GM19372 (cell line): ENCODE data around the gene SNX22.
"Not testable (repeated sequence)": the region's sequence is repeated elsewhere in the genome, so short reads cannot be mapped to it uniquely, and the experiment has no call there.

Source experiments
- ATAC-seq: cut with Tn5 transposase; IDR thresholded peaks from one replicate; pipeline ENCODE4 v1.9.1; 2021; ENCODE audit warnings: mild to moderate bottlenecking, low read depth, moderate library complexity; ENCODE audit not compliant: unreplicated experiment

SNX22 gene

DNA sequence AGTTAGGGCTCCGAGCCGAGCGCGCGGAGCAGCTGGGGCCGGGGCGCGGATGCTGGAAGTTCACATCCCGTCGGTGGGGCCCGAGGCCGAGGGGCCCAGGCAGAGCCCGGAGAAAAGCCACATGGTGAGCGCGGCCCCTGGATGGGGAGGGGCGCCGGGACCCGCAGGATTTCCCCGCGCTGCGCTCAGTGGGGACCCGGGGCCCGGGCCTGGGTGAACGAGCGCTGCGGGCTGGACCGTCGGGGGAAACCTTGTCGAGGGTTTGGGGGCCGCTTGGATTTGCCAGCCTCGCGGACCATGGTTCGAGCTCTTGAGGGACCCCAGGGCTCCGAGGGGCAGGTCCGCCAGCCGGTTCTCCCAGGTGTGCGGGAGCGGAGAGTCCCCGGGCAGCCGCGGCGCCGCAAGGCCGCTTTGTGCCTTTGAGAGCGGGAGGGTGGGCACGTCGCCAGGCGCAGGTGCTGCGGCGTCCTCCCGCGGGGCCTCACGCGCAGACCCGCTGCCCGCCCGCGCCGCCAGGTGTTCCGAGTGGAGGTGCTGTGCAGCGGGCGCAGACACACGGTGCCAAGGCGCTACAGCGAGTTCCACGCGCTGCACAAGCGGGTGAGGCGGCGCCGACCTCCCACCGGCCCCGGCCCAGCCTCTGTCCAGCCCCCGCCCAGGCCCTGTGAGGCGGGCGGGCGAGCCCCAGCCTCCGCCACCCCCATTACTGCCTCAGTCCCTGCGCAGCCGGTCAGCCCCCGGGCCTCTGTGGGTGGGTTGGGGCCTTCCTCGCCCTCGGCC is at the start of gene SNX22:
TSS of gene SNX22 (plus strand) at position 5 of the 780 bp plus-strand sequence. CDS start at position 50, 45 bp downstream.
- peak; percentile 5 for ATAC-seq

DNA sequence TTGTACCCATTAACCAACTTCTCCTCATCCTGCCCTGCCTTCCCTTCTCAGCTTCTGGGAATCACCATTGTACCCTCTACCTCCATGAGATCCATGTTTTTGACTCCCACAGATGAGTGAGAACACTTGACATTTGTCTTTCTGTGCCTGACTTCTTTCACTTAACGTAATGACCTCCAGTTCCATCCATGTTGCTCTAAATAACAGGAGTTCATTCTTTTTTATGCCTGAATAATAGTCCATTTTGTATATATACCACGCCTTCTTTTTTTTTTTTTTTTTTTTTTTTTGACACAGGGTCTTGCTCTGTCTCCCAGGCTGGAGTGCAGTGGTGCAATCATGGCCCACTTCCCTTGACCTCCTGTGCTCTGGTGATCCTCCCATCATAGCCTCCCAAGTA is 49.0 kb upstream of the SNX22 start:
- no peak for ATAC-seq

DNA sequence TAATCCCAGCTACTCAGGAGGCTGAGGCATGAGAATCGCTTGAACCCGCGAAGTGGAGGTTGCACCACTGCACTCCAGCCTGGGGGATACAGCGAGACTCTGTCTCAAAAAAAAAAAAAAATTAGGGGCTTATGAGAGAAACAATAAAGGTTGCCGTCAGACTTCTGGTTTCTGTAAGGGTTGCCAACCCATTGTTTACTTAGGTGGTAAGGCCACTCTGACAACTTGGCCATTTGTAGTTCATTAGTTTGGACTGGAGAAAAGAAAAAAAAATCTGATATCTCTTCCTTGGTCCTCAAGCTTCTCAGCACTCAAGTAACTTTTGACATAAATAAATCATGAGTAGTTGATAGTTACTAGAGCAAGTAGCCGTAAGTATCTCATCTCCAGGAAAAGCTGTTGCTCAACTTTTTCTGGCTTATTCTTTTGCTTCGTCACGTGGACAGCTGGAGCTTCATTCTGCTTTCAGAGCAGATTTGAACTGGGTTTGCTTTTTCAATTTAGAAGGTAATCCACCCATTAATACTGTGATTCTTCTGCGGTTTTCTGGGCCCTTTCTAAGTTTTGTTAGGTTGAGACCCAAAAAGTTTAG is 46.3 kb upstream of the SNX22 start:
- ATAC-seq = no peak

DNA sequence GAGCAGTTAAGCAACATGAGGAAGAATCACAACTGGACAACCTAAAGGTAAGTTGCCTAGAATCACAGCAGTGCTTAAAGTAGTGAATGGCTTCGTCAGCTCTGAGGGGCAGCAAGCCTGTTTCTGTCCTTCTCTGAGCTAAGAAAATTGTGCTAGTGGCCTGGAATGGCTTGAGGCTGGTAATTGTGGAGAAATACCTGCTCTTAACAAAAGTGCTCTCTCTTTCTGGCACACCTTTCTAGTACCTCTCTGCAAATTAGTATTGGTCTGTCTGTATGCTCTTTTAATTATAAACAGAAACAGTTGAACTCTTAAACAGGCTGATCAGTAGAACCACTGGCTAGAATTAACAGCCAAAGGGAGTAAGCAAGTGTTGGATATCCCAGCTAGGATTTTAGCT is 44.2 kb upstream of the SNX22 start:
- ATAC-seq = no peak

DNA sequence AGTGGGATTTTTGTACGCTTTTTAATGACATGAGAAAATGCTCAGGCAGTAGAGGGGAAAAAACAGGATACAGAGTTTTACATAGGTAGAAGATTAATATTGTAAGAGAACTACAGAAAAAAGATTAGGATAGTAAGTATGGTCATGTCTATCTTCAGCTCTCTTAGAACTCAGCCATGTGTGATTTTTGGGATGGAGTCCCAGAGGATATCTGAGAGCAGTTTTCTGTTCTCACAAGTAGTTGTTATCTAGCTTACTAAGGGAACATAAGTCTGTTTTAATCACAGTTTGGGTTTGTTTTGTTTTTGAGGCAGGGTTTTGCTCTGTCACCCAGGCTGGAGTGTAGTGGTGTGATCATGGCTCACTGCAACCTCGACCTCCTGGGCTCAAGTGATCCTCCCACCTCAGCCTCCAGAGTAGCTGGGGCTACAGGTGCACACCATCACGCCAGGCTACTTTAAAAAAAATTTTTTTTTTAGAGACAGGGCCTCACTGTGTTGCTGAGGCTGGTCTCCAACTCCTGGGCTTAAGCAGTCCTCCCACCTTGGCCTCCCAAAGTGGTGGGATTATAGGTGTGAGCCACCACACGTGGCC is 41.3 kb upstream of the SNX22 start:
- ATAC-seq = not testable (repeated sequence)

DNA sequence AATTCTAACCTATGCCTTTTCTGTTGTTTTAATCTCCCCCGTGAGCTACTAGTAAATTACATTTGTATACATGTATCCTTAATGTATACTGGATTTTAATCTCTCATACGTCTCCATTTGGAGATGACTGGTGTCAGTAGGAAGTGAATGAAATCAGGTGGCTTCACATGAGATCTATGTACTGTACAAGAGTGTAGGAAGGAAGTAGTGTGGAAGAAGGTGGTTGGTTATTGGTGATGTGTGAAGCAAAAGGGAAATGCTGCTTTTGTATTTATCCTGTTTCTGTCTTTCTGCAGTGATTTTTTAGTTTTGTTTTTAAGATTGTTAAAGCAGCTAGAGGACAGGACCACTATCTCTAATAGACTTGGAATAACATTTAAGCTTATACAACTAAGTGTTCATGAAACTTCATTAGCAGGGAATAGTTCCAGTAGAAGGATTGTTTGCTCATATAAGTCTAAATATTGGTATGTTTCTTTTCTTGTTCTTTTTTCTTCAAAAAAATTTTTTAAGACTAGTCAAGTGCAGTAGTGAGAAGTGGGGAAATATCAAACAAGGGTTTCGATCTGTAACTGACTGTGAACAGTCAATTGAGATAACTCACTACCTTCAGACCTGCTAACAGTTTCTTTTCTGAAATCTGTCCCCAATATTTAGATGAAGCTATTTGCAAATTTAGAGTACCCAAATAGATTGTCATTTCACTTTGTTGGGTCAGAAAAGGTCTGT is 40.4 kb upstream of the SNX22 start:
- no peak for ATAC-seq

DNA sequence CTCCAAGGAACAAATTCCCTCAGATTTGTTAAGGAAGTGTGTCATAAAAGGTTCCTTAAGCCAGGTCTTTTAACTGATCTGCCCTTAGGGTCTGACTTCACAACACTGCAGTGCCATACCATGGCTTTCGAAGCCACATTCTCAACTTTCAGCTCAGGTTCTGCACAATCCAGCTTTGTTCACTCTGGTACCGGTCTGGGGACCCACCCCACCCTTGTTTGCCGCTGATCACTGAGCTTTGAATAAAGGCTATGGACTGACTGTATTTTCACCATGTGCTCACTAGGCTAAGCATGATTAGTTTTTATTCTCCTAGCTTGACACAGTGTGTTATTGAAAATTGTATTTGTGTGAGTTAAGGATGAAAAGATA is 39.9 kb upstream of the SNX22 start:
- ATAC-seq = no peak

DNA sequence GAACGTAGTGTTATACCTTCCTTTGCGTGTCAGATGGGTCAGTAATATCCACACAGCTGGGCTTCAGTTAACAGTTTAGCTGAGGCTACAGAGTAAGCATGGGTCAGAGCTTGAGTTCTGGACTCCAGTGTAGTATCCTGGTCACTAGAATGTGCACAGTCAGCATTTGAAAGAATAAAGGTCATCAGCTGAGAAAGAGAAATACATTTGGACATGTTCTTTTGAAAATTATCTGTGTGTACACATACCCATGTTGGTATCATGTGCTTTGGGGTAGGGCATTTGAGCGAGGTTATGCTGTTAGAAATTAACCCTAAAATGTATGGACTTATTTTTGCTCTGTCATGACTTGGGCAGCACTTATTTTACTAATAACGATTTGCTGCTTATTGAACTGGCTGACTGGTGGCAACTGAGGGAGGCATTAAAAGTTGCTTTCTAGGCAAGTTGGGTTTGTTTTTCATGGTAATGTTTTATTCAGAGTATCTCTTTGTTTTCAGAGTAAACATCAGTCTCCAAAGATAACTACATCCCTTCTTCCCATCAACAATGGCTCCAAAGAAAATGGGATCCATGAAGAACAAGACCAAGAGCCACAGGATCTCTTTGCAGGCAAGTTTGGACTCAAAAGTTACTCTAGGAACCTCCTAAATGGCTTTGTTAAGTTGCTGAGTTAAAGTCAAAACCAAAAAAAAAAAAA is 39.3 kb upstream of the SNX22 start:
- ATAC-seq = no peak

DNA sequence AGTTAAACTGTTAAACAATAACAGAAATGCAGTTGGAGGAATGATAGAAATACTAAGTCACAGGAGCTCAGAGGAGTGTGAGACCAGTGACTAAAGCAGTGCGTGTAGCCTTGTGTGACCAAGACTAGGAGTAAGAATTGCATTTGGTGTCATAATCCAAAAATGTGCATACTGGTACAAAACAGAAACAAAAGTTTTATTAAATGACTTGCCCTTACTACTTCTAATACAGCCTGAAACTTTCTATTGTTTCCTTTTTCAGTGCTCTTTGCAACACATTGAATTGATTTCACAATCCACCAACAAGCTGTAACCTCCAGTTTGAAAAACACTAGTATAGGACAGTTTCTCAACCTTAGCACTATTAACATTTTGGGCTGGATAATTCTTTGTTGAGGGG is 38.6 kb upstream of the SNX22 start:
- no peak for ATAC-seq

DNA sequence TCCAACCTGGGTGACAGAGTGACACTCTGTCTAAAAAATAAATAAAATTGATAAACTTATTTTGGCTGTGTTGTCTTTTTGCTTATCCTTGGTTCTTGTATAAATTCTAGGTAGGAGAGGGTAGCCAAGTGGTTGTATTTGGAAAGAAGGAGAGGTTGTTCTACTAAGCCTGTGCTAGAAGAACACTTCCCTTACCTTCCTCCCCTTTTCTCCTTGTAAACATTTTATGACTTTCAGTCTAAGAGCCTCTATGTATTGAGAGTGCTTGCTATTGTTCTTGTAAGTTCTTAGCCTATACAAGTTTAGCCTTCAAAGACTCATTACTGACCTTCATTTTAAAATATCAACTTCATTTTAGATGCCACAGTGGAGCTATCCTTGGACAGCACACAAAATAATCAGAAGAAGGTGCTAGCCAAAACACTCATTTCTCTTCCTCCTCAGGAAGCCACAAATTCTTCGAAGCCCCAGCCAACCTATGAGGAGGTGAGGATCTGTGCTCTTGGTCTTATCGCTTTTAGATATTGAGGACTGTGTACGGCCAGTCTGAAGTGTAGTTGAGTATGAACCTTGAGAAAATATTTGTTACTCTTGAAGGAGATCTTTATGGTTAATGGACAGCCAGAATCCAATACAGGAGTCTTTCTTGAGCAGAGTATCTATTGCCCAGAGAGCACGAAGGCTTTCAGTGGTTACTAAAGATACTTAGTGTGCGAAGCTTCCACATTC is 33.6 kb upstream of the SNX22 start:
- ATAC-seq = no peak

DNA sequence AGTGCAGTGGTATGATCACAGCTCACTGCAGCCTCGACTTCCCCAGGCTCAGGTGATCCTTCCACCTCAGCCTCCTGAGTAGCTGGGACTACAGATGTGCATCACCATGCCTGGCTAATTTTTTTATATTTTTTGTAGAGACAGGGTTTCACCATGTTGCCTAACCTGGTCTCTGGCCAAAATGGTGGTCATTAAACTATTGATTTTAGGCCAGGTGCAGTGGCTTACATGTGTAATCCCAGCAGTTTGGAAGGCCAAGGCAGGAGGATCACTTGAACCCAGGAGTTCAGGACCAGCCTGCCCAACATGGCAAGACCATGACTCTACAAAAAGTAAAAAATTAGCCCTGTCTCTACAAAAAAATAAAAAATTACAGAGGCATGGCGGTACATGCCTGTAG is 31.2 kb upstream of the SNX22 start:
- not testable (repeated sequence) for ATAC-seq

DNA sequence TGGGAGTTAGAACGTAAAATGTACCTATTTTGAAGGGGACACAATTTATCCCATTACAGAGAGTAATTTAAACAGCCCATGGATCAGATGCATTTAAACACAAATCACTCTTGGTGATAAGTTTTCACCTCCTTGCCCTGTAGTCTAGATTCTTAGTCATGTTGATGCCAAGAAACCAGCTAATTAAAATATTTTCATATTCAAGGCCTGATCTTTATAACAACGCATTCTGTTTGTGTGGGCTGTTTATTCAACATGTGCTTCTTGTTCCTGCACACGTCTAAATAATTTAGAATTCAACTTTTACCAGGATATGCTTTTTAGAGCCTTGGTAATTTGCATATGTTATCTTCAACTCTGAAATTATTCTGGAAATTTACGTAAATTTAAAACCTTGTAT is 29.9 kb upstream of the SNX22 start:
- ATAC-seq = no peak

DNA sequence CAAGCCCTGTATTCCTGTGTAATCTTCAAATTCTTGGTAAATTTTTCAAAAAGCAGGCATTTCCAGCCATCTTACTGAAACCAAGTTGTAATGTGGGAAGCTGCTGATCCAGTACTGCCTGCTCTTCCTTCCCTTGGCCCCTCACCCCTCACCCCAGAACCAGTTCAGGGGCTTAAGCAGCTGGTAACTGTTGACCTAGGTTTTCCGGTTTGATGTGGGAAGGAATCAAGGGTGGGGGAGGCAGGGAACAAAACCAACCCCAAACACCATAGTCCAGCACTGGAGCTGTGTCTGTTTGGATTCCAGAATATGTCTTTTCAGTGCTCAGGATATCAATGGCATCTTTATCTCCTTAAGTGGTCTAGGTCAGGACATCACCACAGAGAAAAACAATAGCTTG is 29.1 kb upstream of the SNX22 start:
- no peak for ATAC-seq

DNA sequence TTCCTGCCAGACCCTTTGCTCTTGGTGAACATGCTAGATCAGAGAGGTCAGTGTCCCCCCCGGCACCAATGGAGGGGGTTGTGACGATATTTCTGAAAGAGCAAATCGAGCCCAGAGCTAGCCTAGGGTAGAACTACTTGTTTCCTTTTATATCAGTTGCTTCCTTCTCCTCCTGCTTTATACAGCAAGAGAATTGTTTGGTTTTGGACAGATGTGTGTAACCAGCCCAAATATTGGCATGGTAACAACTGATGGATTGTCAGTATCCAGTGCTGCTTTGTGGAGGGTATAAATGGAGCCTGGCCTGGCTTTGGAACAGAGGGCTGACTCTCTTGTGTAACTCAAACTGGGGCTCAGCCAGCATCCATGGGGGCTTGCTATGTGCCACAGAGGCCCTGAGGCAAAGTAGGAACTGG is 28.6 kb upstream of the SNX22 start:
- no peak for ATAC-seq

DNA sequence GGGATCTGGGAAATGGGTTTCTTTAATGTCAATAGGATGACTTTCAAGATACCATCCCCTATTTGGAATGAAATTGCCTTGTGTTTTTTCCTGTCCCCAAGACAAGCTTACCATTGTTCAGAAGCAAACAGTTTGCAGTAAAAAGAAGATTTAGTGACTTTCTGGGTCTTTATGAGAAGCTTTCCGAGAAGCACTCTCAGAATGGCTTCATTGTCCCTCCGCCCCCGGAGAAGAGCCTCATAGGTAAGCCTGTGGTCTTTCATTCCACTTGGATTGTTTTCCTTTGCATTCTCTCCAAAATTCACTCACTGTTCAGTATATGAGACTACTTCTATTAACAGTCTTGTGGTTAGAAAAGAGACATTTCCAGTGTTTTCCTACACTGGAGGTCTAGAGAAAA is 25.6 kb upstream of the SNX22 start:
- ATAC-seq = no peak

DNA sequence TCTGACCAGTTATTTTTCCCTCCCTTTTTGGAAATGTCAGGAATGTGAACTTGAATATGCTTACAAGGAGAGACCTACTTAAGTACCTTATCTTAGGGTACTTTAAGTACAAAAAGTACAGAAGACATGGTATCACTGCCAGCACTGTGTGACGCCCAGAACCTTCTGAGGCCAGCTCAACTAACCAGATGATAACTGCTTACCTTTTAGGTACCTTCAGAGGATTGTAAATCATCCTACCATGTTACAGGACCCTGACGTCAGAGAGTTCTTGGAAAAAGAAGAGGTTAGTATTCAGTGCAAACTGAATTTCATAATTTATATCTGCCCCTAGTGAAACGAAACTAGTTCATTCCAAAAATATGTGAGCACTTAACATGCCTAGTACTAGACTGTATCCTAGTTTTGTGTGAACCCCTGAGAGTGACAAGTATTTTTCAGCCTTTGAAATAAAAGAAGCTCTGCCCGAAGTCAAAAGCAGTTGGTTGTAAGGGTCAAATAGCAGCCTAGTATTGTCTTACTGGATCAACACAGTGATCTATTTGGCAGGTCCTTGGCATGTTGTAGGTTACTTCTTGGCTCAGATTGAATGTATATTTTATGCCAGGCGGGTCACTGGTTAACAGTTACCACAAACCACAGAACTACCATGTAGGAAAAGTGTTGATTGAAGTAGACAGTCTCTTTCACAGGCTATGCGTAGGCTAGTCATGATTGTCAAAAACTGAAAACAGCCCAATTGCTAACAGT is 23.8 kb upstream of the SNX22 start:
- no peak for ATAC-seq

DNA sequence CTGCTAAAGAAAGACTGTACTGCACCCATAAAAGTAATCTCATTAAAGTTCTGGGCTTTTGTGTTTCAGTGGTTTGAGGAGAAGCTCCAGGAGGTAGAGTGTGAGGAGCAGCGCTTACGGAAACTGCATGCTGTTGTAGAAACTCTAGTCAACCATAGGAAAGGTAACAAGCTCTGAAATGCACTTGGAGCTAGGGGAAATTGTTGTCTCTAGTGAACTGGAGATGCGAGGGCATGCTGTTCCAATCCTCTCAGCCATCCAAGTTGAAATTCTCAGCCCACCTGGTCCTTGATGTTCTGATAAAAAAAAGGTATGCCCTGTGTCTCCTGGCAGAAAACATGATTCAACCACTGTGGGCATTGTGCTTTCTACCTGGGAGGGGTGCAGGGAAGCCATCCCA is 21.4 kb upstream of the SNX22 start:
- ATAC-seq = no peak

DNA sequence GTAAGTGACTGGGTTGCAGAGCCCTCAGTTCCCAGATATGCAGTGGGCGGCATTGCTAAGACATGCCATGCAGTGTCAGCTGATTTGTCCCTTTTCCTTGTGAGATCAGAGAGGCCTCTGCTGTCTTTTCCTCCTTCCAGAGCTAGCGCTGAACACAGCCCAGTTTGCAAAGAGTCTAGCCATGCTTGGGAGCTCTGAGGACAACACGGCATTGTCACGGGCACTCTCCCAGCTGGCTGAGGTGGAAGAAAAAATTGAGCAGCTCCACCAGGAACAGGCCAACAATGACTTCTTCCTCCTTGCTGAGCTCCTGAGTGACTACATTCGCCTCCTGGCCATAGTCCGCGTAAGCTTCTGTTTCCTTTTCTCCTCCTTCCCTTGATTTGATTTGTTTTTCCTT is 20.0 kb upstream of the SNX22 start:
- ATAC-seq = no peak

DNA sequence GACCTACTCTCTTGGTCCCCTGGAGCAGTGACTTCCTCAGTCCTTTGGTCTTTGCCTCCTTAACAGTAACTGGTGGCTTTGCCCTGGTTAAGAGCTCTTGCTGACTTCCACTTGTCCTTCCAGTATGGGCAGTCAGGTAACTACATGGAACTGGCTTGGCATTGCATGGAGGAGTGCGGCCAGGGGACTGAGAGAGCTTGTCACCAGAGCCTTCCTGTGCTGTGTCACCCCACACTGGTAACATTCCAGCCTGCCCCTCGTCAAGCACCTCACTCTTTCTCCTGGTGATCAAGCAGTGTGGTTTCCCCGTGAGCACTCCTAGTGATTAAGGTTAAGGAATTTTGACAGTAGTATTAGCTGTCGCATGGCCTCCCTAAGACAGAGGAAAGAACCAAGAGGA is 19.3 kb upstream of the SNX22 start:
- no peak for ATAC-seq
